Small intestine (tissue), 7 donors: ENCODE results near the gene CNOT9. TPM values are rescaled to one million over a fixed set of nuclear protein-coding genes. Genes with fewer than 3 reads are reported as not detected.

Experiments used
- DNase-seq, 2 donors: peaks; one replicate each; pipeline versions ENCODE4 v3.0.0 to v3.0.0-alpha.2; 2013
- FAIRE-seq: peaks from 2 replicates; lab custom pipeline; 2012; peaks lifted over from hg19 to GRCh38; lab: Jason Lieb, UNC
- H3K27ac ChIP-seq, 3 donors: one replicate each; pipeline ENCODE4 v1.5.1; 2013; ENCODE audit warnings: low read length in 2 of 3, mild to moderate bottlenecking in 2 of 3, control low read depth in 1 of 3, inconsistent platforms in 1 of 3, low read depth in 1 of 3, moderate library complexity in 1 of 3
- H3K27me3 ChIP-seq, 3 donors: one replicate each; pipeline ENCODE4 v1.6.1; 2013; ENCODE audit warnings: low read length in 3 of 3, inconsistent platforms in 1 of 3; ENCODE audit not compliant: control insufficient read depth in 3 of 3, insufficient read depth in 3 of 3
- H3K36me3 ChIP-seq, 3 donors: one replicate each; pipeline ENCODE4 v1.6.1; 2013; ENCODE audit warnings: low read length in 3 of 3, inconsistent platforms in 1 of 3, low read depth in 1 of 3, mild to moderate bottlenecking in 1 of 3, moderate library complexity in 1 of 3; ENCODE audit not compliant: control insufficient read depth in 3 of 3, insufficient read depth in 2 of 3
- H3K4me1 ChIP-seq, 3 donors: one replicate each; pipeline ENCODE4 v1.6.1; 2013; ENCODE audit warnings: low read length in 2 of 3, inconsistent platforms in 1 of 3, low read depth in 1 of 3, mild to moderate bottlenecking in 1 of 3, moderate library complexity in 1 of 3; ENCODE audit not compliant: control insufficient read depth in 3 of 3, insufficient read depth in 2 of 3
- H3K4me3 ChIP-seq, 3 donors: one replicate each; pipeline ENCODE4 v1.5.1; 2013; ENCODE audit warnings: low read length in 3 of 3, control low read depth in 1 of 3, inconsistent platforms in 1 of 3, low read depth in 1 of 3, mild to moderate bottlenecking in 1 of 3, moderate library complexity in 1 of 3
- H3K9me3 ChIP-seq, 2 donors: one replicate each; pipeline ENCODE4 v1.6.1; 2013; ENCODE audit warnings: low read depth in 1 of 2, low read length in 1 of 2; ENCODE audit not compliant: control insufficient read depth in 2 of 2, insufficient read depth in 1 of 2
- WGBS, 3 donors: extraction: QIAGEN DNeasy Blood & Tissue Kit; methylation state at CpG; one replicate each; pipeline ENCODE4 v1.1.7; 2013; 5-methylcytosine and 5-hydroxymethylcytosine counted together
- polyA plus RNA-seq, 4 donors: library from polyadenylated mRNA; stranded (reverse) in 3 of 4; unstranded in 1 of 4; fragments of 200-250 nt in 3 of 4; fragments of 120-200 nt in 1 of 4; gene quantifications; one replicate each; pipeline versions ENCODE4 v1.2.1 to v1.2.3, GENCODE V29; 2013
- donor health status: healthy with polysubstance abuse.
- donor health status: control.
- donor health status: control.
- donor health status: Bipolar disorder and iron deficiency.
- donor health status: healthy.

Gene CNOT9
- polyA plus RNA-seq, 4 donors = 11.4 to 36.1 (median 17.6) TPM

DNA sequence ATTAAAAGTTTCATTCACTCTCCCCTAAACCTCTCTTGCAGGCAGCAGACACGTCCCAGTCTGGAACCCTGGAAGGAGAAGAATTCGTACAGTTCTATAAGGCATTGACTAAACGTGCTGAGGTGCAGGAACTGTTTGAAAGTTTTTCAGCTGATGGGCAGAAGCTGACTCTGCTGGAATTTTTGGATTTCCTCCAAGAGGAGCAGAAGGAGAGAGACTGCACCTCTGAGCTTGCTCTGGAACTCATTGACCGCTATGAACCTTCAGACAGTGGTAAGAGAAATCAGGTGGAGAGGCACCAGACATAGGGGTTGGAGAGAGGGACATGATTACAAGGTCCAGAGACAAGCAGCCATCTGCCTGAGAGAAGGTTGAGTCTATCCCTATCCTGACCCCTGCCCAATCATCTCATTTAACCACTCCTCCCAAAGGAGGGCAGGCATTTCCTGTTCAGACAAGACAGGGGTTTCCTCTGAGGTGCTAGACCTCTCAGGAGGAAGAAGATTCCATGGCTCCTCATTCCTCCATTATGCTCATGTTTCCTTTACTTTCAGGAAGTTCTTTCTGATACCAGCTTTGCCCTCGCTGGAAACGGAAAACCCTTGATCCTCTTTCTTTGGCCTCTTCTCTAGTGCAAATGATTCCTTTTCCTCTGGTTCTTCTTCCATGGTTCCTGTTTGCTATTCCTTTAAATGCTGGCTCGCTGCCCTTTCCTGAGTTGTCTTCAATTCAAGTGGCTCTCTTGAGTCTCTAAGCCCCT lies 54.1 kb downstream of the CNOT9 start:
- WGBS, 3 donors = 65 to 71% (median 70%) methylated on average over 7 of the region's 7 CpGs
- FAIRE-seq = no peak
- H3K9me3 ChIP-seq = no peaks in the 10 kb centered on the region
- no peak overlapping the region for H3K4me3 ChIP-seq
- no peak for DNase-seq
- no peaks in the 10 kb centered on the region for H3K36me3 ChIP-seq
- H3K27ac ChIP-seq = no peak overlapping the region
- no peaks in the 10 kb centered on the region for H3K4me1 ChIP-seq
- no peaks in the 10 kb centered on the region for H3K27me3 ChIP-seq

DNA sequence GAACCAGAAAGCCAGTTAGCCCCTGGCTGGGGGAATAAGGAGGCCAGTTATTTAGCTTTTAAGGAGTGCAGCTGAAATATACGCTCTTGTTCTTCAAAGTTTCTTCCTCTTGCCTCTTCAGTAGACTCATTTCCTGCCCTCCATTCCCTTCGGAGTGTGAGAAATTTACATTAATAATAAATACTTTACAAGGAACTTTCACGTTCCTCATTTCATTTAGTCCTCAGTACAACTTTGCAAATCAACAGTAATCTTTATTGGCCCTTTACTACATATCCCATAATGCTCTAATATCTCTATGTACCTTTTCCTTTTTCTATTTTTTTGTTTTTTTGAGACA lies 54.7 kb downstream of the CNOT9 start:
- Histone ChIP-seq H3K36me3 (no peaks in the 10 kb centered on the region), H3K4me3 (no peak overlapping the region), H3K27me3 (no peaks in the 10 kb centered on the region), H3K27ac (no peak overlapping the region), H3K9me3 (no peaks in the 10 kb centered on the region), H3K4me1 (no peaks in the 10 kb centered on the region)
- 40 to 70% (median 61%) methylated on average over 3 of the region's 3 CpGs for WGBS, 3 donors
- no peak for DNase-seq
- FAIRE-seq = no peak

DNA sequence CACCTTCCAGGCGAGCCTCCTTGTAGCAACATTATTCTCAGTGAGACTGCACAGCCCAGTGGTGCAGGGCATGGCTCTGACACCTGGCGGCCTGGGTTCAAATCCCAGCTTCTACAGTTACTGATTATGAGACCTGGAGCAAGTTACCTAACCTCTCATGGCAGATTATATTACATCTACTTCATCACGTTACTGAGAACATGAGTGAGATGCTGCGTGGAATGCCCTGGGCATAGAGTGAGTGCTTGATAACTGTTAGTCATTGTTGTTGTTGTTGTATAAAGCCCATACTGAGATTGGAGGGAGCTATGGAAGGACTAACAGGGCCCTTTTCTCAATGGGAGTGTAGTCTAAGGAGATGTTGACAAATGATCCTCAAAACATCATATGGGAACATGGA lies 57.7 kb downstream of the CNOT9 start:
- DNase-seq (no peak), FAIRE-seq (no peak)
- WGBS, 3 donors = 88 to 95% (median 90%) methylated on average over 4 of the region's 4 CpGs

DNA sequence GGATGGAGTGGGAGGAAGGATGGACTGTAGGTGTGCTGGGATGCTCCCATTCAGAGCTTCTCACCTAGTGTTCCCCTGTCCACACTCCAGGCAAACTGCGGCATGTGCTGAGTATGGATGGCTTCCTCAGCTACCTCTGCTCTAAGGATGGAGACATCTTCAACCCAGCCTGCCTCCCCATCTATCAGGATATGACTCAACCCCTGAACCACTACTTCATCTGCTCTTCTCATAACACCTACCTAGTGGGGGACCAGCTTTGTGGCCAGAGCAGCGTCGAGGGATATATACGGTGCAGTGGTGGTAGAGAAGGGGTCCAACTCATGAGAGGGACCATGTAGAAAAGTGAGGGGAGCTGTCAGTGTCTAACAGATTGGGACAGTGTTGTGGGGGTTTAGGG lies 59.3 kb downstream of the CNOT9 start:
- 87 to 92% (median 90%) methylated on average over 4 of the region's 4 CpGs for WGBS, 3 donors

More for the DNA sequence above, 57.7 kb downstream of the CNOT9 start:
- H3K9me3 ChIP-seq = no peaks in the 10 kb centered on the region
- no peak overlapping the region for H3K27ac ChIP-seq
- no peaks in the 10 kb centered on the region for H3K4me1 ChIP-seq
- no peaks in the 10 kb centered on the region for H3K27me3 ChIP-seq
- H3K4me3 ChIP-seq = no peak overlapping the region
- H3K36me3 ChIP-seq = no peaks in the 10 kb centered on the region

DNA sequence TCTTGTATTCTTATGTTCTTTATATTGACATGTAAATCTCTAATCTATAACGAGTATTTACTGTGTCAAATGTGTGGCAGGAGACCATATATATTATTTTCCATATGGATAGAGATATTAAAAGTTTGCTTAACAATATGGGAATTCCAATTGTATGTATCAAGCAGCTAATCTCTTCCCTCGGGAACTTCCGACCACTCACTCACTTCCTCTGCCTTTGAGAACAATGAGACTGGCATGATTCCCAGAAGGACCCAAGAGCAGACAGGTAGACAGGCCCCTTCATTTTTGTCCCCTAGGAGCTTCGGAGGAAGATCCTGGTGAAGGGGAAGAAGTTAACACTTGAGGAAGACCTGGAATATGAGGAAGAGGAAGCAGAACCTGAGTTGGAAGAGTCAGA lies 63.2 kb downstream of the CNOT9 start:
- H3K4me1 ChIP-seq = no peaks in the 10 kb centered on the region
- no peak for DNase-seq
- 47 to 65% (median 54%) methylated on average over 4 of the region's 4 CpGs for WGBS, 3 donors
- H3K27ac ChIP-seq = no peak overlapping the region
- H3K36me3 ChIP-seq = peaks cover 4 to 25% (median 9%) of the 10 kb centered on the region in 3 donors
- FAIRE-seq = no peak
- no peaks in the 10 kb centered on the region for H3K9me3 ChIP-seq
- H3K27me3 ChIP-seq = no peaks in the 10 kb centered on the region
- no peak overlapping the region for H3K4me3 ChIP-seq

More for the DNA sequence above, 59.3 kb downstream of the CNOT9 start:
- H3K27me3 ChIP-seq = no peaks in the 10 kb centered on the region
- DNase-seq (no peak), FAIRE-seq (no peak)
- no peak overlapping the region for H3K27ac ChIP-seq
- H3K9me3 ChIP-seq = no peaks in the 10 kb centered on the region
- no peaks in the 10 kb centered on the region for H3K36me3 ChIP-seq
- no peaks in the 10 kb centered on the region for H3K4me1 ChIP-seq
- H3K4me3 ChIP-seq = no peak overlapping the region

DNA sequence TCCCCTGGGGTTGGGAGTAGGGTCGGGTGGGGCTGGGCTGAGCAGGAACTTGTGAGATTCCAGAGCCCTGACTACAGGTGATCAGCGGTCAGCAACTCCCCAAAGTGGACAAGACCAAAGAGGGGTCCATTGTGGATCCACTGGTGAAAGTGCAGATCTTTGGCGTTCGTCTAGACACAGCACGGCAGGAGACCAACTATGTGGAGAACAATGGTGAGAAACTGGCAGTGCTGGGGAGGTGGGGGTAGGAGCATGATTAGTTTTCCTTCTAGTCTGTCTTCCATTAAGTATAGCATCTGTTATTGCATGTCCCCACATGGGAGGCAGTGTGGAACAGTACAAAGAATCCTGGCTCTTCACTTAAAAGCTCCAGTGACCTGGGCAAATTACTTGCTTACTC lies 67.1 kb downstream of the CNOT9 start:
- Histone ChIP-seq H3K27ac (no peak overlapping the region), H3K27me3 (no peaks in the 10 kb centered on the region), H3K4me1 (no peaks in the 10 kb centered on the region), H3K36me3 (peaks cover 18 to 48% (median 24%) of the 10 kb centered on the region in 3 donors), H3K4me3 (no peak overlapping the region), H3K9me3 (no peaks in the 10 kb centered on the region)
- FAIRE-seq (no peak), DNase-seq (no peak)
- 92 to 96% (median 95%) methylated on average over 5 of the region's 5 CpGs for WGBS, 3 donors

DNA sequence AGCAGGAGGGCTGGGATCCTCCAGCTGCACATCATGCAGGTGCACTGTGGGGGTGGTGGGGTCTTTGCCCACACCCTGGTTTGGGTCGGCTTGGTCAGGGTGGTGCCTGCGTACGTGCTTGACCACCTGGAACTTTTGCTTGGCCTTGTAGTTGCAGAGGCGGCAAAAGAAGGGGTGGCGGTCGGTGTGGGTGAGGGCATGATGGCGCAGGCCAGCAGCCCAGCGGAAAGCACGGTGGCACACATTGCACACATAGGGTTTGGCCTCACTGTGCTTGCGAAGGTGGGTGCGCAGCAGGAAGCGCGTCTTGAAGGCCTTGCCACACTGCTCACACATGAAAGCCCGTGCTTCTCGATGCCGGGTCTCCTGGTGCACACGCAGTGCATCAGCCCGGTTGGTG lies 69.7 kb downstream of the CNOT9 start:
- FAIRE-seq = no peak
- Histone ChIP-seq H3K4me1 (no peaks in the 10 kb centered on the region), H3K9me3 (no peaks in the 10 kb centered on the region), H3K4me3 (no peak overlapping the region), H3K27ac (no peak overlapping the region), H3K36me3 (peaks cover 20 to 69% (median 24%) of the 10 kb centered on the region in 3 donors), H3K27me3 (no peaks in the 10 kb centered on the region)
- WGBS, 3 donors = 97 to 98% (median 97%) methylated on average over 18 of the region's 18 CpGs
- no peak for DNase-seq

DNA sequence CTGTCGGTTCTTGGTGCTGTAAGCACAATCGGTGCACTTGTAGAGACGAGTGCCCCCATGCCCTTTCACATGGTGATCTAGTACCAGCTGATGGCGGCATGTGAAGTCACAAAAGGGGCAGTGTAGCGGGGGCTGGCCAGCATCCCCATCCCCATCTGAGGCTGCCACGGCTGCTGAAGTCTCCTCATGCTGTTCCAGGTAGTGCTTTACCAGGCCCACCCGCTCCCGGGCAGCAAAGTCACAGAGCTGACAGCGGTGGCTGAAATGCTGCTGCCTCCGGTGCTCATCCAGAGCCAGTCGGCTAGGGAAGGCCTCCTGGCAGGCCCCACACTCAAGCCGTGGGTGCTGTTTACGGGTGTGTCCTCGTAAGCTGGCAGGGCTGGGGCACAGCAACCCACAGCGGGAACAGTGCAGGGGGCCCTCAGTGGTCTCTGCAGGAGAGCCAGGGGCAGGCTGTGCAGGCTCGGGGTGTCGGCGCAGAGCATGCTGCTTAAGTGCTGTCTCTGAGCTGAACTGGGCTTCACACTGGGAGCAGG lies 73.5 kb downstream of the CNOT9 start:
- no peaks in the 10 kb centered on the region for H3K9me3 ChIP-seq
- DNase-seq = no peak
- H3K27ac ChIP-seq = no peak overlapping the region
- 92 to 94% (median 93%) methylated on average over 16 to 18 of the region's 18 CpGs for whole genome bisulfite sequencing, 3 donors
- H3K4me3 ChIP-seq = no peak overlapping the region
- peaks cover 22 to 74% (median 32%) of the 10 kb centered on the region in 3 donors for H3K36me3 ChIP-seq
- H3K27me3 ChIP-seq = no peaks in the 10 kb centered on the region
- no peak for FAIRE-seq
- peaks cover 0 to 20% (median 0%) of the 10 kb centered on the region in 3 donors for H3K4me1 ChIP-seq
